Fibroblast of villous mesenchyme (primary cell): ENCODE results near the gene FAIM2. TPM values are rescaled to one million over a fixed set of nuclear protein-coding genes. Genes with fewer than 3 reads are reported as not detected.

Source experiments
- DNase-seq: peaks from one replicate; pipeline ENCODE4 v3.0.0-alpha.2; 2010; ENCODE audit warnings: low read depth
- H3K4me3 ChIP-seq: 2 replicates; pipeline ENCODE4 v1.5.1; 2011; ENCODE audit warnings: low read depth, mild to moderate bottlenecking, low read length
- total RNA-seq: library from RNA; depleted of rRNA; stranded (reverse); fragments of >200 nt; gene quantifications from 2 replicates; pipeline ENCODE4 v1.2.3, GENCODE V29; 2012
- TF ChIP-seq, protein P1 (sequence below): IDR thresholded peaks from 2 replicates; pipeline ENCODE4 v1.5.1; 2012; ENCODE audit warnings: low read depth, mild to moderate bottlenecking, low read length; ENCODE audit not compliant: insufficient read depth

The FAIM2 gene
- total RNA-seq, 1 donor = 3.0 TPM

DNA sequence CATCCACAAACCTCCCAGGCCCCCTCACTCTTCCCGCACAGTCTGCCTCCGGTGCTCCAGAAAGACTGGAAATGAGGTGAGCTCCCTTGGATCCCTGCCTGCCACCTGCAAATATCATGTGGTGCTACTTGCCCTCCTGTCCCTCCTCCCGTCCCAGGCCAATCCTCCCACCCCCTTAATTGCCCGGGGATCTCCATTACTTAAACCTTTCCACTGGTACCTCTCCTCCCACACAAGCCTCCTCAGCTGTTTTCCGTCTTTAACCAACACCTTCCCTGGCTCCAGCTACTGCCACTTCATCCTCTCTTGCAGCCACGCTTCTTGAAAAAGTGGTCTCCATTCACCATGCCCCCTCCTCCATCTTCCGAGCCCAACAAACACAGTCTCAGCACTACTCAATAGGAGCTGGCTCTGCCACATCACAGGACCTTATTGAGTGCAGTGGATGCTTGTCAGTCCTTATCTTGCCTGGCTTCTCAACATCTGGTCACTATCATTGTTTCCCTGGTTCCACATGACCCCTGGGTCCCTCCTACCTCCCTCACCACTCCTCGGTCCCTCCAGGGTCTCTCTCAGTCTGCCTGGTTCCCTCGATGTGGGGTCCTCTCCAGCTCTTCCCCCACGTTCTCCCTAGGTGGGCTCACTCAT lies 11.5 kb downstream of the FAIM2 start:
- TF ChIP-seq, protein P1, sequence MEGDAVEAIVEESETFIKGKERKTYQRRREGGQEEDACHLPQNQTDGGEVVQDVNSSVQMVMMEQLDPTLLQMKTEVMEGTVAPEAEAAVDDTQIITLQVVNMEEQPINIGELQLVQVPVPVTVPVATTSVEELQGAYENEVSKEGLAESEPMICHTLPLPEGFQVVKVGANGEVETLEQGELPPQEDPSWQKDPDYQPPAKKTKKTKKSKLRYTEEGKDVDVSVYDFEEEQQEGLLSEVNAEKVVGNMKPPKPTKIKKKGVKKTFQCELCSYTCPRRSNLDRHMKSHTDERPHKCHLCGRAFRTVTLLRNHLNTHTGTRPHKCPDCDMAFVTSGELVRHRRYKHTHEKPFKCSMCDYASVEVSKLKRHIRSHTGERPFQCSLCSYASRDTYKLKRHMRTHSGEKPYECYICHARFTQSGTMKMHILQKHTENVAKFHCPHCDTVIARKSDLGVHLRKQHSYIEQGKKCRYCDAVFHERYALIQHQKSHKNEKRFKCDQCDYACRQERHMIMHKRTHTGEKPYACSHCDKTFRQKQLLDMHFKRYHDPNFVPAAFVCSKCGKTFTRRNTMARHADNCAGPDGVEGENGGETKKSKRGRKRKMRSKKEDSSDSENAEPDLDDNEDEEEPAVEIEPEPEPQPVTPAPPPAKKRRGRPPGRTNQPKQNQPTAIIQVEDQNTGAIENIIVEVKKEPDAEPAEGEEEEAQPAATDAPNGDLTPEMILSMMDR = no peak
- H3K4me3 ChIP-seq = no peak overlapping the region
- DNase-seq = no peak

DNA sequence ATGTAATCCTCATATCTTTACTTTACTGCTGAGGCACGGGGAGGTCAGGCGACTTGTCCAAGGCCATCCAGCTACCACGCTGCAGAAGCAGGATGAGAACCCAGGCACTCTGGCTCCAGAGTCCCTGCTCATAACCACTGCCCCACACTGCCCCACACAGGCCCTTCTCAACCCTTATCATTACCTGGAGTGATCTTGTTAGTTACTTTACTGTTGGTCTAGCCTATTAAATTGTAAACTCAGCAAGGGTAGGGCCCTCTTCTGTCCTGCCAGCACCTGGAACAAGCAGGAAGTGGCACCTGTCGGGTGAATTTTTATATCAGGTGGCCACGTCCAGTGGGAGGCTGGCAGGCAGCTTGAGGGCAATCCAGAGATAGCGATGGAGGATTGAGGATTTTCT lies 12.2 kb downstream of the FAIM2 start:
- DNase-seq = no peak
- no peak overlapping the region for H3K4me3 ChIP-seq
- TF ChIP-seq, protein P1 = no peak

- DNase-seq = no peak
- H3K4me3 ChIP-seq = no peak overlapping the region
- TF ChIP-seq, protein P1 = no peak
Measured at GRCh38 chr12:49891012-49891411, 12.7 kb downstream of the FAIM2 start.

DNA sequence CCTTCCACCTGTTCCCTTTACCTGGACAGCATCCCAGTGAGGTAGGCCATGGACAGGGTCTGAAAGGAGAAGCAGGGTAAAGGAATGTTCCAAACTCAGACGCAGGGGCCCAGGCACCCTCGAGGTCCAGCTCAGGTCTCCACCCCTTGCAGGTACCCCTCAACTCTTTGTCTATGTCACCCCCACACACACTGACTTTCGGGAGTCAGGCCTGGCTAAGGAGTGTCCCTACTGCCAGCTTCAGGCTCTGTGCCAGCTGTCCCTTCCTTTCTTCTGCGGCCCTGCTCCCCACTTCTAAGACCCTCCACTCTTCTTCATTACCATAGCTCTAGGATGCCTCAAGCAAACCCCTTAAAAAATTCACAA lies 13.6 kb downstream of the FAIM2 start:
- TF ChIP-seq, protein P1 = no peak
- DNase-seq = no peak
- H3K4me3 ChIP-seq = no peak overlapping the region

- no peak overlapping the region for H3K4me3 ChIP-seq
- TF ChIP-seq, protein P1 = no peak
- DNase-seq = no peak
Measured at GRCh38 chr12:49889361-49890095, 14.2 kb downstream of the FAIM2 start.

DNA sequence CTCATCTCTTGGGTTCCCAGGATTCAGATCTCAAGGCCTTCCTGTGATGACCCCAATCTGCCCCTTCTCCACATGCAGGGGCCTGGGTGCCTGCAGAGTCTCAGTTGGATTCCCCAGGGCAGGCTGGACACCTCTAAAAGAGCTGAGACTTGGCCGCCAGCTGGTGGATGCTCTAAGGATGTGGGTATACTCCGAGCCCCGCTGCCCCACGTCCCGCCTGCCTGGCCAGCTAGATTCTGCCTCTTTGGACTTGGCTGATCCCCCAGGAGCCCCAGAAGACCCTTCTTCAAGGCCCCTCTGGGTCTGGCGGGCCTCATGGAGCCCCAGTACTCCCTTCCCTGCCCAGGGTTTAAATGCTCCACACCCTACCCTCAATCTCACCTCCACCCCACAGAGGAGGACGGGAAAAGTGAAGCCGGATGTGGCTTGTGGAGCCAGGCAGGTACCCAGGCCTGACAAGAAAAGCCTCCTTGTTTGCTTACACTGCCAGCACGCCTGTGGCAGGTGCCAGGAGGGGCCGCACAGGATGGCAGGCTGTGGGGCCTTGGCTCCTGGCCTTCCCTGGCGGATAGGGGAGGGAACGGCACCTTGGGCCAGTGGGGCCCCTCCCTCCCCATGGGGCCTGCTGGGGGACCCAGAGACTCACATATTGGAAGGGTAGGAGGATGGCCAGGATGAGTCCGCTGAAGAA lies 15.1 kb downstream of the FAIM2 start:
- no peak for DNase-seq
- H3K4me3 ChIP-seq = no peak overlapping the region
- TF ChIP-seq, protein P1 = no peak
